Glutamatergic neuron (in vitro differentiated cells): ENCODE measurements around the gene FN1. TPM values are rescaled to one million over a fixed set of nuclear protein-coding genes. Genes with fewer than 3 reads are reported as not detected.

Source experiments
- DNase-seq: peaks from one replicate; pipeline ENCODE4 v3.0.0; 2022
- H3K27ac Mint-ChIP-seq: one replicate; pipeline ENCODE4 v1.8.0; 2020; ENCODE audit warnings: mild to moderate bottlenecking, mixed read lengths, inconsistent platforms; ENCODE audit not compliant: unreplicated experiment
- H3K27me3 Mint-ChIP-seq: one replicate; pipeline ENCODE4 v1.8.0; 2020; ENCODE audit warnings: mild to moderate bottlenecking, moderate library complexity, mixed read lengths, inconsistent platforms; ENCODE audit not compliant: unreplicated experiment
- H3K36me3 Mint-ChIP-seq: one replicate; pipeline ENCODE4 v1.8.0; 2020; ENCODE audit warnings: mild to moderate bottlenecking, mixed read lengths, inconsistent platforms; ENCODE audit not compliant: unreplicated experiment
- H3K4me1 Mint-ChIP-seq: one replicate; pipeline ENCODE4 v1.8.0; 2020; ENCODE audit warnings: mild to moderate bottlenecking, low read depth, mixed read lengths, inconsistent platforms; ENCODE audit not compliant: unreplicated experiment
- H3K4me3 Mint-ChIP-seq: one replicate; pipeline ENCODE4 v1.8.0; 2020; ENCODE audit warnings: mild to moderate bottlenecking, mixed read lengths, inconsistent platforms; ENCODE audit not compliant: unreplicated experiment
- H3K9me3 Mint-ChIP-seq: one replicate; pipeline ENCODE4 v1.8.0; 2020; ENCODE audit warnings: mild to moderate bottlenecking, moderate library complexity, mixed read lengths, inconsistent platforms; ENCODE audit not compliant: unreplicated experiment
- total RNA-seq: library from RNA; stranded (reverse); fragmentation: NEBNext Ultra II Directional; extraction: Animal tissue kit (Norgen Biotek cat#: 25700); gene quantifications from one replicate; pipeline ENCODE4 v1.2.1, GENCODE V29; 2021; ENCODE audit not compliant: unreplicated experiment
- TF ChIP-seq, protein P1 (sequence below): fragments of 200-600 bp; sonication (generic); IDR thresholded peaks from one replicate; pipeline ENCODE4 v1.5.0; 2021; ENCODE audit not compliant: partially characterized antibody, unreplicated experiment

The FN1 gene
- total RNA-seq, 1 donor from 2014 or later: 28.6 TPM

GRCh38 chr2:215419113-215419512 is 16.8 kb downstream of the FN1 start:
- DNase-seq: no peak
- H3K9me3 Mint-ChIP-seq: no peaks in the 10 kb centered on the region
- H3K27ac Mint-ChIP-seq: no peak overlapping the region
- no peak overlapping the region for H3K4me3 Mint-ChIP-seq
- H3K36me3 Mint-ChIP-seq: no peaks in the 10 kb centered on the region
- TF ChIP-seq, protein P1, sequence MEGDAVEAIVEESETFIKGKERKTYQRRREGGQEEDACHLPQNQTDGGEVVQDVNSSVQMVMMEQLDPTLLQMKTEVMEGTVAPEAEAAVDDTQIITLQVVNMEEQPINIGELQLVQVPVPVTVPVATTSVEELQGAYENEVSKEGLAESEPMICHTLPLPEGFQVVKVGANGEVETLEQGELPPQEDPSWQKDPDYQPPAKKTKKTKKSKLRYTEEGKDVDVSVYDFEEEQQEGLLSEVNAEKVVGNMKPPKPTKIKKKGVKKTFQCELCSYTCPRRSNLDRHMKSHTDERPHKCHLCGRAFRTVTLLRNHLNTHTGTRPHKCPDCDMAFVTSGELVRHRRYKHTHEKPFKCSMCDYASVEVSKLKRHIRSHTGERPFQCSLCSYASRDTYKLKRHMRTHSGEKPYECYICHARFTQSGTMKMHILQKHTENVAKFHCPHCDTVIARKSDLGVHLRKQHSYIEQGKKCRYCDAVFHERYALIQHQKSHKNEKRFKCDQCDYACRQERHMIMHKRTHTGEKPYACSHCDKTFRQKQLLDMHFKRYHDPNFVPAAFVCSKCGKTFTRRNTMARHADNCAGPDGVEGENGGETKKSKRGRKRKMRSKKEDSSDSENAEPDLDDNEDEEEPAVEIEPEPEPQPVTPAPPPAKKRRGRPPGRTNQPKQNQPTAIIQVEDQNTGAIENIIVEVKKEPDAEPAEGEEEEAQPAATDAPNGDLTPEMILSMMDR: no peak
- H3K27me3 Mint-ChIP-seq: peaks cover 3% of the 10 kb centered on the region
- no peaks in the 10 kb centered on the region for H3K4me1 Mint-ChIP-seq

GRCh38 chr2:215418064-215418963 is 17.6 kb downstream of the FN1 start:
- Mint-ChIP-seq H3K36me3 (no peaks in the 10 kb centered on the region), H3K27me3 (peaks cover 3% of the 10 kb centered on the region), H3K9me3 (no peaks in the 10 kb centered on the region), H3K4me1 (no peaks in the 10 kb centered on the region), H3K4me3 (no peak overlapping the region), H3K27ac (no peak overlapping the region)
- no peak for DNase-seq
- TF ChIP-seq, protein P1: no peak

- Mint-ChIP-seq H3K9me3 (no peaks in the 10 kb centered on the region), H3K36me3 (no peaks in the 10 kb centered on the region), H3K27me3 (peaks cover 3% of the 10 kb centered on the region), H3K4me3 (no peak overlapping the region), H3K4me1 (no peaks in the 10 kb centered on the region), H3K27ac (no peak overlapping the region)
- no peak for DNase-seq
- TF ChIP-seq, protein P1: no peak
Observed at GRCh38 chr2:215417400-215417951, 18.4 kb downstream of the FN1 start.

DNA sequence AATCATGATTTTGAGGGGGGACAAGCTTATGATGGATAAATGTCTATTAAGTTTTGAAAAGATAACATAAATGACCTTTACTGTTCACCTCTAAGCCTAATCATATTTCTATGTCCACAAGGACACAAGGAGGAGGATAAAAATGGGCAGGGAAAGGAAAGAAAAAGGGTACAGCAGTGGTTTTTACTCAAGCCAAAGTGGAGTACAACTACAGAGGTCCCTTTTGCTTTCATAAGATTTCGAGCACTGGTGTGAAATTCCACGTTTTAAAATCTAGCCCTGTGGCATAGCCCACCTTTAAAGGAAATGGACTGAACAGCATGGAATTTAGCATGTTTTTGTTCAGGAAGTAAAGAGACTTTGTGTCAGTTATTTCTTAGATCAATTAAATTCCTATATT is 19.2 kb downstream of the FN1 start:
- Mint-ChIP-seq H3K27ac (no peak overlapping the region), H3K27me3 (peaks cover 3% of the 10 kb centered on the region), H3K36me3 (no peaks in the 10 kb centered on the region), H3K4me3 (no peak overlapping the region), H3K4me1 (no peaks in the 10 kb centered on the region), H3K9me3 (no peaks in the 10 kb centered on the region)
- DNase-seq: no peak
- TF ChIP-seq, protein P1: no peak
